ENCODE data around the gene MYO5B.
A peak's percentile ranks its signal among the peaks of the same experiment; 100 is the strongest.
"Not testable (repeated sequence)": the region's sequence is repeated elsewhere in the genome, so short reads cannot be mapped to it uniquely, and the experiment has no call there.

The MYO5B gene

GRCh38 chr18:50096766-50097435 lies 98.0 kb downstream of the MYO5B start:
- no peak for DNase-seq

- not testable (repeated sequence) for DNase-seq
Observed at GRCh38 chr18:50094786-50095185, 100.2 kb downstream of the MYO5B start.

GRCh38 chr18:50094221-50094773 lies 100.7 kb downstream of the MYO5B start:
- DNase-seq: no peak

- DNase-seq: peak; percentile 20
Observed at GRCh38 chr18:50093366-50094064, 101.4 kb downstream of the MYO5B start.

- no peak for DNase-seq
Observed at GRCh38 chr18:50092245-50092805, 102.6 kb downstream of the MYO5B start.

GRCh38 chr18:50091509-50092244 lies 103.3 kb downstream of the MYO5B start:
- no peak for DNase-seq

- DNase-seq: no peak
Observed at GRCh38 chr18:50090370-50091312, 104.3 kb downstream of the MYO5B start.

- no peak for DNase-seq
Observed at GRCh38 chr18:50089702-50090101, 105.2 kb downstream of the MYO5B start.

GRCh38 chr18:50083708-50084107 lies 111.2 kb downstream of the MYO5B start:
- DNase-seq: no peak

- no peak for DNase-seq
Observed at GRCh38 chr18:50080932-50081560, 113.9 kb downstream of the MYO5B start.

- DNase-seq: peak; percentile 70
Observed at GRCh38 chr18:50080316-50080715, 114.6 kb downstream of the MYO5B start.

- no peak for DNase-seq
Observed at GRCh38 chr18:50079571-50080295, 115.2 kb downstream of the MYO5B start.

- no peak for DNase-seq
Observed at GRCh38 chr18:50076277-50076676, 118.7 kb downstream of the MYO5B start.

GRCh38 chr18:50075772-50076171 lies 119.2 kb downstream of the MYO5B start:
- DNase-seq: no peak

- no peak for DNase-seq
Observed at GRCh38 chr18:50074404-50074803, 120.5 kb downstream of the MYO5B start.

- no peak for DNase-seq
Observed at GRCh38 chr18:50073319-50073718, 121.6 kb downstream of the MYO5B start.

- DNase-seq: no peak
Observed at GRCh38 chr18:50072146-50072545, 122.8 kb downstream of the MYO5B start.

GRCh38 chr18:50071397-50071796 lies 123.5 kb downstream of the MYO5B start:
- no peak for DNase-seq

- DNase-seq: no peak
Observed at GRCh38 chr18:50069422-50069821, 125.5 kb downstream of the MYO5B start.

- no peak for DNase-seq
Observed at GRCh38 chr18:50065527-50065926, 129.4 kb downstream of the MYO5B start.

GRCh38 chr18:50065039-50065438 lies 129.9 kb downstream of the MYO5B start:
- no peak for DNase-seq
